CD4-positive, alpha-beta T cell treated with Interleukin-15 for 4 hours (primary cell): ENCODE results near the gene AGT.
"Not testable (repeated sequence)": the region's sequence is repeated elsewhere in the genome, so short reads cannot be mapped to it uniquely, and the experiment has no call there.

ENCODE experiments used
- DNase-seq: peaks from one replicate; pipeline ENCODE4 v3.0.0-alpha.2; 2020; ENCODE audit warnings: low spot score

Gene AGT

GRCh38 chr1:230686747-230687146 lies 27.2 kb downstream of the AGT start:
- DNase-seq, result no peak

GRCh38 chr1:230684998-230685397 lies 28.9 kb downstream of the AGT start:
- DNase-seq, result no peak

- no peak for DNase-seq
These were observed 29.8 kb downstream of the AGT start for GRCh38 chr1:230684146-230684545.

GRCh38 chr1:230682882-230683610 lies 30.9 kb downstream of the AGT start:
- no peak for DNase-seq

GRCh38 chr1:230682274-230682673 lies 31.6 kb downstream of the AGT start:
- no peak for DNase-seq

- no peak for DNase-seq
These were observed 32.3 kb downstream of the AGT start for GRCh38 chr1:230681599-230681998.

- no peak for DNase-seq
These were observed 33.5 kb downstream of the AGT start for GRCh38 chr1:230680300-230681025.

GRCh38 chr1:230679825-230680224 lies 34.1 kb downstream of the AGT start:
- no peak for DNase-seq

- DNase-seq, result no peak
These were observed 34.7 kb downstream of the AGT start for GRCh38 chr1:230679192-230679591.

GRCh38 chr1:230677200-230677599 lies 36.7 kb downstream of the AGT start:
- no peak for DNase-seq

- no peak for DNase-seq
These were observed 39.3 kb downstream of the AGT start for GRCh38 chr1:230674581-230674980.

GRCh38 chr1:230669543-230669942 lies 44.4 kb downstream of the AGT start:
- DNase-seq, result no peak

GRCh38 chr1:230668227-230668626 lies 45.7 kb downstream of the AGT start:
- no peak for DNase-seq

- DNase-seq, result no peak
These were observed 51.9 kb downstream of the AGT start for GRCh38 chr1:230661976-230662375.

- DNase-seq, result no peak
These were observed 55.2 kb downstream of the AGT start for GRCh38 chr1:230658691-230659090.

- not testable (repeated sequence) for DNase-seq
These were observed 55.8 kb downstream of the AGT start for GRCh38 chr1:230658103-230658502.

GRCh38 chr1:230656719-230657118 lies 57.2 kb downstream of the AGT start:
- not testable (repeated sequence) for DNase-seq
